ENCODE measurements around the gene TBX5.

Gene TBX5

DNA sequence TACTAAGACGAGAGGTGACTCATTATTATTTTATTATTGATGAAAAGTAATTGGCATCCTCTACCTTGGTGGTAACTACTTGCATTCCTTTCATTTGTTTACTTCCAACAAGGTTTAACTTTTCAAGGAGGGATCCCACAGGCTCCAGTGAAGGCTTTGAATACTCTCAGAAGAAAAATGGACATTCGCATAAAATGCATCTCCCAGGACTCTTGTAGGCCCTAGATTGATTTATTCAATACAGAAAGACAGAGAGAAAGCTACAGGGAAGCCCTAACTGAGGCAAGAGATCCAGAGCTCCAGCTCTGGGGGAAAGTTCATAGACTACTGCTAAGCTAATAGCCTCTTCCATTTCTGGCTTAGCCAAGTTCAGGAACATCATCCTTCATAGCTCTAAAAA, 87.0 kb downstream of the TBX5 start:
- DNase-seq, result no peak

DNA sequence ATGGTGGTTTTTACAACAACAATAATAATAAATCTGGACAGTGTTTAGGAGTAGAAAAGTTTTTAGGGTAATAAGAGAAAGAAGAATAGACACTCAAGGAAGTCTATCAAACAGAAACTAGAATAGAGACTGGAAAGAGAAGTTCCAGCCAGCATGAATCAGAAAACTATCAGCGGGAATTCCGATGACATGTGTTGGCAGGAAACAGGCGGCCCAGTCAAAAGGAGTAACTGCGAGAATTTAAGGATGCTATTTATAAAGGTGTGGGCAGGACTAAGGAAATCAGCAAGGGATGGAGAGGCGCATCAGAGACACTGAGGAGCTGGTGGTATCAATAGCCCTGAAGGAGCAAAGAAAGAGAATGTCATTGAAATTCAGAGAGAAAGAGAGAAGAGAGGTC, 89.9 kb downstream of the TBX5 start:
- no peak for DNase-seq

DNA sequence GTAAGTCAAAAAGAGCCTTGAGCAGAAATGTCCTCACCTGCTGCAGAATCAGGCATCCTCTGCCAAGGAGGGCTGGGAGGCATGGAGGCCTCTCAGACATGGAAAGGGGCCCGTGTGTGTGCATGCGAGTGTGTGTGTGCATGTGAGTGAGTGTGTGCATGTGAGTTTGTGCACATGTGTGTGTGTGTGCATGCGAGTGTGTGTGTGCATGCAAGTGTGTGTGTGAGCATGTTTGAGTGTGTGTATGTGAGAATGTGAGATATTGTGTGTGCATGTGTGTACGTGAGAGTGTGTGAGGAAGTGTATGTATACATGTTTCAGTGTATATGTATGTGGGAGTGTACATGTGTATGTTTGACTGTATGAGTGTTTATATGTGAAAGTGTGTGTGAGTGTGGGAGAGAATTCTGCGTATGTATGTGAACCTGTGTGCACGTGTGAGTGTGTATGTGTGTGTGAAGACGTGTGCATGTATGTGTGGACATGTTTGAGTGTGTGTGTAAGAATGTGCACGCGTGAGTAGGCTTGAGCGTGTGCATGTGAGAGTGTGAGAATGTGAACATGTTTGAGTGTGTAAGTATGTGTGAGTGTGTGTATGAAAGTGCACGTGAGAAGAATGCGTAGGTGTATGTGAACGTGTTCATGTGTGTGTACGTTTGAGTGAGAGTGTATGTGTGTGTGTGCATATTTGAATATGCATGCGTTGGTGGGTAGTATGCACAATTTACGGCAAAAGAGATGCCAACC, 90.8 kb downstream of the TBX5 start:
- DNase-seq, result no peak

DNA sequence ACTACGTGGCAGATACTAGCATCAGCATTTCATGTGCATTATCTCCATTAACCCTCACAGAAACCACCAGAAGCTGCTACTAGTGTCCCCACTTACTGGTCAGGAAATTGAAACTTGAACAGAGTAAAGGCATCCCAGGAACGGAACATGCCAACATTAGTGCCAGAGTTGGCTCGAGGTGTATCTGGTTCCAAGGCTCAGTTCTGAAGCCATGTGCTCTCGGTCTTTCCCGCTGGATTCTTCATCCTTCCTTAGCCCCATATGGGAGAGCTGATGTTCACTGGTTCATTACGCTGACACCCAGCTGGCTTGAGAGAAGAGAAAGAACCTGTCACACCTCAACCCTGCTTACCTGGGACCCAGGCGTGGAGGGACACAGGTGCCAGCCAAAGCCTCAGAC, 91.5 kb downstream of the TBX5 start:
- no peak for DNase-seq

DNA sequence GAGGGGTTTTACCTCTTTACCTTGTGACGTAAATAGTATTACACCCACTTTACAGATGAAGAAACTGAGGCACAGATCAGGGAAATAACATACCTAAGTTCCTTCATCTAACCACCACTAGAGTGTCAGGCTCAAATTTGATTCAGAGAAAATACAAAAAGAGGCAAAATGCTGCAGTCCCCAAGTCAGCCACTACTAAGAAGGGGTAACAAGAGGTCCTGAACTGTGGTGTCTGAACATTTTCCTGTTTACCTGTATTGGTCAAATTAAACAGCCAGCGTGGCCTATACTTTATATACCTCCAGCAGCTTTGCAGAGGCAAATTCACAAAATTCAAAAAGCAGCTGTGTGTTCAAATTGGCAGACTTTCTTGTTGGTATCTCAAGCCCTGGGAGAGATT, 92.0 kb downstream of the TBX5 start:
- DNase-seq, result no peak

DNA sequence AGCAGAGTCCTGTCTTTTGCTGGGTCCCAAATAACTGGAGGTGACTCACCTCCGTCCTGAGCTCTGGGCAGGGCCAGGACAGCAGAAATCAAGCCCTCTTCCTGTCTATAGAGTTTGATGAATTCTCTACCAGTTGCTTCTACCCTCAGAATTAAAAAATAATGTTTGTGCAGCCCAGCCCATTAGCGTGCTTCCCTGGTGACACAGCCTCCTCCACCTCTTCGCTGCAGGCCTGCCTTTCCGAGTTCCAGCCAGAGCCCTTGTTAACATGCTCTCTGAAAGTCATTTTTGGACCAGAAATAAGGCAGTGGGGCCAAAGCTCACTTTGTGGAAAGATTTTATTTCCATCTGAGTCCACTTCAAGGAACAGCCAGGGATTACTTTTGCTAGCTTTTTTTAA, 94.0 kb downstream of the TBX5 start:
- DNase-seq, result no peak

DNA sequence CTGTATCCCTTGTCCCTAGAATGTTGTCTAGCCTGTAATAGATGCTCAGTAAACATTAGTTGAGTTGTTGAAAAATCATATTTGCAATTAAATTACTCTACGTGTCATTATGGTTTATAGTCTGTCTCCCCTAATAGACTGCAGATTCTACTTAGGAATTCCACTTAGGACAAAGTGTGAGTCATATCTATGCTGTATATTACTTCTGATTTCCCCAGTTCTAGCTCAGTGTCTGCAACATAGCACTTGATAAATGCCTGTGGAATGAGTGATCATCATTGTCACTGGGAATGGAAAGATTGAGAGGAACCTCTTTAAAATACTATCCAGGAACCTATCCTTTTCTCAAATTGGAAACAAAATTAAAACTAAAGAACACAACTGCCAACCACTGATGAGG, 99.3 kb downstream of the TBX5 start:
- no peak for DNase-seq

DNA sequence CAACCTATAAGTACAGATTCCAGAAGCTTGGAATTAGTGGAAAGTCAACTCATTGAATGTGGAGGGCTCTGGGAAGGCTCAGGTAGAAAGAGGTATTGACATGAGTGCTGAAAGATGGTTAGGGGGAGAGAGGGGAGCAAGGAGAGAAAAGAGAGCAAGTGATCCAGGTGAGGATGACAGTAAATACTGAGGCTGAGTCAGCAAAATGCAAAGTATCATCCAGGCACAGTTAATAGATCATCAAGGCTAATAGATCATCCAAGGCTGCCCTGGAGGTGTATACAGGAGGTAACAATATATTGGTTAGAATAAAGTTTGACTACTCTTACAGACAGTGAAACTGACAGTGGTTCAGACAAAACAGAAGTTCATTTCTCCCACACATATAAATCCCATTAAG, 100.5 kb downstream of the TBX5 start:
- no peak for DNase-seq

Data from suppressor macrophage (primary cell).